Prostate gland (tissue), 2 donors: ENCODE measurements around the gene GGACT. TPM values are rescaled to one million over a fixed set of nuclear protein-coding genes. Genes with fewer than 3 reads are reported as not detected.

Experiments
- DNase-seq: peaks from one replicate; pipeline ENCODE4 v3.0.0-alpha.2; 2019; ENCODE audit warnings: low spot score
- H3K27ac ChIP-seq, 2 donors: fragments of 200-600 bp; sonication (generic); 2 replicates each; pipeline ENCODE4 v1.5.1; 2017 to 2019
- H3K27me3 ChIP-seq: fragments of 200-600 bp; sonication (generic); replicated peaks from 2 replicates; pipeline ENCODE4 v1.5.1; 2019; ENCODE audit not compliant: insufficient read depth
- H3K36me3 ChIP-seq, 2 donors: fragments of 200-600 bp; sonication (generic); 1 replicate in 1 of 2; 2 replicates in 1 of 2; pipeline versions ENCODE4 v1.5.1 to v1.8.1; 2017 to 2019
- H3K4me1 ChIP-seq: fragments of 200-600 bp; sonication (generic); replicated peaks from 2 replicates; pipeline ENCODE4 v1.5.1; 2019
- H3K4me3 ChIP-seq, 2 donors: fragments of 200-600 bp; sonication (generic); 2 replicates each; pipeline ENCODE4 v1.5.1; 2017 to 2019
- H3K9me3 ChIP-seq: fragments of 200-600 bp; sonication (generic); 2 replicates; pipeline ENCODE4 v1.5.1; 2017
- CTCF ChIP-seq, 4 experiments: fragments of 200-600 bp in 2 of 4; fragments of 450-650 bp in 2 of 4; sonication (generic) in 2 of 4; IDR thresholded peaks; 1 replicate in 3 of 4; 2 replicates in 1 of 4; pipeline ENCODE4 v1.5.1; 2016 to 2019; ENCODE audit warnings: antibody characterized with exemption in 4 of 4, mild to moderate bottlenecking in 2 of 4, moderate library complexity in 2 of 4
- POLR2A ChIP-seq: fragments of 450-650 bp; IDR thresholded peaks from one replicate; pipeline ENCODE4 v1.6.1; 2016; ENCODE audit warnings: antibody characterized with exemption, mild to moderate bottlenecking
- POLR2AphosphoS5 ChIP-seq: sonication (generic); formaldehyde crosslinking; IDR thresholded peaks from one replicate; pipeline ENCODE4 v1.6.1; 2017; ENCODE audit warnings: antibody characterized with exemption
- WGBS: methylation state at CpG from one replicate; pipeline ENCODE4 v1.1.5; 2018; 5-methylcytosine and 5-hydroxymethylcytosine counted together
- intact Hi-C: fragments of 100-400 bp; cut with DNase I; formaldehyde crosslinking; loops from one replicate; pipeline ENCODE4 v1.14.2; 2022
- total RNA-seq, 2 donors: library from RNA; depleted of rRNA; stranded (reverse); fragments of >200 nt; gene quantifications; one replicate each; pipeline ENCODE4 v1.1.0, GENCODE V29; 2016

GGACT gene
- total RNA-seq, 2 donors from 2014 or later: 4.8 to 15.1 TPM

GRCh38 chr13:100515410-100515800, 73.2 kb downstream of the GGACT start:
- no peaks in the 10 kb centered on the region for H3K36me3 ChIP-seq
- no peak for DNase-seq
- TF ChIP-seq POLR2AphosphoS5 (no peak), POLR2A (no peak), CTCF (IDR thresholded peaks at IDR 0.05) (no peak)
- H3K27ac ChIP-seq: no peak overlapping the region
- intact Hi-C loops: loop anchor here (10.0 kb wide), 1 partner anchor 281 kb away; no protein-coding TSS in a partner anchor
- H3K9me3 ChIP-seq: no peaks in the 10 kb centered on the region
- 76% methylated on average over 20 of the region's 20 CpGs for WGBS
- H3K4me1 ChIP-seq: no peaks in the 10 kb centered on the region
- H3K27me3 ChIP-seq: no peaks in the 10 kb centered on the region
- no peak overlapping the region for H3K4me3 ChIP-seq

DNA sequence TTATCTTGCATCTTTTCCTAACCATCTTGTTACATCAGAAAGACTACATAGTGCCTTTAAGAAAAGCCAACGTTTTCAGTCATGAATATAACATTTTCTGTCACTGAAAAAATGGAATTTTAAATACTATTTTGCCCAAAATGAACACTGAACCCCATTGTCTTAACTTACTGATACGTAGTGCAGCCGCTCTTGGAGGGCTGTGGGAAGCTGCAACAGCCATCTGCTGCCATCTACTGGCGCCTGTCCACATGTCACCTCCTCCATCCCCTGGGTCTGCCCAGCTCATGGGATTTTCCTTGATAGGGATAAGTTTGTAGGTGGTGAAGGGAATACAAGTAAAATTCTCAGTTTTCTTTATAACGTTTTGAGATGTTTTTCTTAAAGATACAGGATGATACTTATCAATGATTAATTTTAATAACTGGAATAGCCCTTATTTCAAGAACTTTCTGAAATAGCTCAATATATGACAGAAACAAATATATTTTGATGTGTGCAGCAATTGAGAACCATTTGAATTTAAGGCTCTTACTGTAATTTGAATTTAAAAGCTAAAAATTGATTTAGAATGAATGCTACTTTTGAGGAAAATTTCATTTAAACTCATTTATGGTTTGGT, 73.7 kb downstream of the GGACT start:
- no peaks in the 10 kb centered on the region for H3K4me1 ChIP-seq
- peak; percentile 33 for TF ChIP-seq POLR2AphosphoS5
- no peak for TF ChIP-seq POLR2A
- TF ChIP-seq CTCF (IDR thresholded peaks at IDR 0.05): peak; percentile 69 to 85 (median 74)
- H3K4me3 ChIP-seq: no peak overlapping the region
- H3K27ac ChIP-seq: no peak overlapping the region
- H3K36me3 ChIP-seq: no peaks in the 10 kb centered on the region
- DNase-seq: peak; percentile 76
- no peaks in the 10 kb centered on the region for H3K9me3 ChIP-seq
- H3K27me3 ChIP-seq: no peaks in the 10 kb centered on the region
- intact Hi-C loops: loop anchor here (1.0 to 10.0 kb wide), 3 partner anchors 280 to 857 kb away; no protein-coding TSS in a partner anchor
- 1% methylated on average over 5 of the region's 5 CpGs for WGBS

DNA sequence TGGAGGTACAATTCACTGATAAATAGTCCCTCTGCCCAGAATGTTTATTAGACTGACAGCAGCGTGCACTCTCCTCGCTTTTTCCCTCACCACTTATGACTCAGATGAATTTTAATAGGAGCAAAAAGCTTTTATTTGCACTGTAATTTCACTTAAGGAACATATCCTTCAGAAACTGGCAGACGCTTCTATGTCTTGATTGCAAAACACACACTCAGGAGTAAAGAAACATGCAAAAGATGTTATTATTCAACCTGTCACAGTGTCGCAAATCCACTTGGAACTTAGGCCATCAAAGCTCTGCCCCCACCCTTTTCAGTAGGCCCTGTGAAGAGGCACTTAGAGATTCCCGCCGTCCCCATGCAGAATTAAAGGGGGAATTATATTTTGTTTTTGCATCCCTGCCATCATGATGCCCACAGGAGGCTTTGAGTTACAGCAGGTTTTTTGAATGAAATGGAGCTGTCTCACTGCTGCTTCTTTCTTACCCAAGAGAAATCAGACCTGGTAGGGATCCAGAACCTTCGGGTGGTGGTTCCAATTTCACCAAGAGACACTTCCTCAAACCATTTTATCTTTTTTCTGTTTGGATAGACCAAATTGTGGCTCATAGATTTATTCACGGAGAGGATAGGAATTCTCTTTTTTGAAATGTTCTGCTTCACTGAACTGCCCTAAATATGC, 74.5 kb downstream of the GGACT start:
- TF ChIP-seq POLR2A (no peak), POLR2AphosphoS5 (peak; percentile 30)
- no peak overlapping the region for H3K27ac ChIP-seq
- H3K27me3 ChIP-seq: no peaks in the 10 kb centered on the region
- 30% methylated on average over 8 of the region's 8 CpGs for WGBS
- H3K4me3 ChIP-seq: no peak overlapping the region
- intact Hi-C loops: loop anchor here (1.0 to 10.0 kb wide), 3 partner anchors 279 to 856 kb away; no protein-coding TSS in a partner anchor
- H3K9me3 ChIP-seq: no peaks in the 10 kb centered on the region
- H3K36me3 ChIP-seq: no peaks in the 10 kb centered on the region
- no peak for DNase-seq
- no peaks in the 10 kb centered on the region for H3K4me1 ChIP-seq

- intact Hi-C loops: loop anchor here (5.0 to 10.0 kb wide), 2 partner anchors 278 to 596 kb away; no protein-coding TSS in a partner anchor
- H3K4me1 ChIP-seq: no peaks in the 10 kb centered on the region
- no peak overlapping the region for H3K4me3 ChIP-seq
- H3K27me3 ChIP-seq: no peaks in the 10 kb centered on the region
- DNase-seq: no peak
- no peaks in the 10 kb centered on the region for H3K9me3 ChIP-seq
- WGBS: 71% methylated on average over 3 of the region's 3 CpGs
- H3K27ac ChIP-seq: no peak overlapping the region
- TF ChIP-seq CTCF (IDR thresholded peaks at IDR 0.05) (no peak), POLR2AphosphoS5 (no peak), POLR2A (no peak)
- H3K36me3 ChIP-seq: no peaks in the 10 kb centered on the region
Measured at GRCh38 chr13:100513171-100513570, 75.4 kb downstream of the GGACT start.

GRCh38 chr13:100512422-100512821, 76.2 kb downstream of the GGACT start:
- Histone ChIP-seq H3K27me3 (no peaks in the 10 kb centered on the region), H3K4me1 (no peaks in the 10 kb centered on the region), H3K27ac (no peak overlapping the region), H3K9me3 (no peaks in the 10 kb centered on the region), H3K36me3 (no peaks in the 10 kb centered on the region), H3K4me3 (no peak overlapping the region)
- 92% methylated on average over 9 of the region's 9 CpGs for WGBS
- intact Hi-C loops: loop anchor here (5.0 to 10.0 kb wide), 2 partner anchors 278 to 595 kb away; no protein-coding TSS in a partner anchor
- DNase-seq: no peak
- no peak for TF ChIP-seq CTCF (IDR thresholded peaks at IDR 0.05)
- TF ChIP-seq POLR2AphosphoS5: no peak
- no peak for TF ChIP-seq POLR2A
